COR-L47 (cell line): ENCODE data around the gene TNIP3.
"Not testable (repeated sequence)": the region's sequence is repeated elsewhere in the genome, so short reads cannot be mapped to it uniquely, and the experiment has no call there.

ENCODE experiments used
- DNase-seq: peaks from one replicate; lab custom pipeline; 2025; lab: John Stamatoyannopoulos, UW

TNIP3 gene, protein sequence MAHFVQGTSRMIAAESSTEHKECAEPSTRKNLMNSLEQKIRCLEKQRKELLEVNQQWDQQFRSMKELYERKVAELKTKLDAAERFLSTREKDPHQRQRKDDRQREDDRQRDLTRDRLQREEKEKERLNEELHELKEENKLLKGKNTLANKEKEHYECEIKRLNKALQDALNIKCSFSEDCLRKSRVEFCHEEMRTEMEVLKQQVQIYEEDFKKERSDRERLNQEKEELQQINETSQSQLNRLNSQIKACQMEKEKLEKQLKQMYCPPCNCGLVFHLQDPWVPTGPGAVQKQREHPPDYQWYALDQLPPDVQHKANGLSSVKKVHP

GRCh38 chr4:121164291-121164690 lies at the start of gene TNIP3:
Gene TNIP3 (minus strand): TSS chr4:121164321. CDS start chr4:121164125, 196 bp downstream.
- DNase-seq = no peak

GRCh38 chr4:121212806-121213205 lies 48.7 kb upstream of the TNIP3 start:
- no peak for DNase-seq

- no peak for DNase-seq
These were observed 45.0 kb upstream of the TNIP3 start for GRCh38 chr4:121209171-121209570.

- DNase-seq = no peak
These were observed 44.3 kb upstream of the TNIP3 start for GRCh38 chr4:121208244-121209007.

- not testable (repeated sequence) for DNase-seq
These were observed 41.7 kb upstream of the TNIP3 start for GRCh38 chr4:121205777-121206176.

GRCh38 chr4:121200795-121201472 lies 36.8 kb upstream of the TNIP3 start:
- no peak for DNase-seq

GRCh38 chr4:121199742-121200561 lies 35.8 kb upstream of the TNIP3 start:
- no peak for DNase-seq

DNA sequence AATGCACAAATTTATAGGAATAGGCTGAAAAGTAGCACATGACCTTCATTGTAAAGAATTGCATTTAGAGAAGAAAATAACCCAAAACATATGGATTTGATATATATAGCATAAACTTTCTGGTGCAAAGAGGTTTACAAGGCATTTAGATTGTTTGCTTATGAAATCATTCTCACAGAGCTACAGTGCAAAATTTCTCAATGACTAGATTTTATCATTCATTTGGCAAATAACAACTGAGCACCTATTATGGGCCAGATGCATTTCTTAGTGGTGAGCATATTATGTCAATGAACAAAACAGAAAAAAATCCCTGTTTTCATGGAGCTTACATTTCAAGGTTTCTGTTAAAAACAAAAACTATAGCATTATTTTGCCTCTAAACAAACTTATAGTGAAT lies 34.1 kb upstream of the TNIP3 start:
- no peak for DNase-seq

DNA sequence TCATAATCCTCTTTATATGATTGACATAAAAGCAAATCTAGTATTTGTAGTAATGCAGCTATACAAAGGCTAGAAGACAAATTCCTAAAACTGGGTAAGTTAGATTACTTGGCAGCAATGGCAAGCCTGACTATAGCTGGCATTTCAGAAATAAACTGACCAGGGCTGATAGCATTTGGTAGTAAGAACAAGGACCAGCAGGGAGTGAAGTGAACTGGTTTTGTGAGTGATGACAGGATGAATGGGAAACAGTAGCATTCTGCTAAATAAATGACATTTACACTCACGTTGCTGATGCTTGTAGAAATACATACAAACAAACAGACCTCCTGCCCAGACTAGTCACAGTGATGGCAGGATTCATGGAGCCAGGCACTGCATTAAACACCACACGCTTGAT lies 31.5 kb upstream of the TNIP3 start:
- no peak for DNase-seq

DNA sequence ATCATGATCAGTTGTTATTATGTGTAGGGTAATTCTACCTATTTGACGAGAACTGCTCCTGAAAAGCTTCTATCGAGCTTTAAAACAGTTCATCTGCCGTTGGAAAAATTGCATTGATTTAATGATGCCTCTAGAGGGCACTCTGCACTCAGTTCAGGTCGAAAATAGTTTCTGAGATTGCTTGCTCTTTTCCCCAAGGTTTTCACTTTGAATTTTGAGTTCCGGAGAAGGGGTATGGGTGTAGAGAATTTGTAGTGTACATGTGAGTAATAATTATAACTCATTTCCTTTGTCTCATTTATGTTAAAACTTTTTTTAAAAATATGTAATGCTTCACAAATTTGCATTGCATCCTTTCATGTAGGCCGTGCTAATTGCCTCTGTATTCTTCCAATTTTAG lies 28.4 kb upstream of the TNIP3 start:
- DNase-seq = peak; percentile 10

GRCh38 chr4:121192013-121192412 lies 27.9 kb upstream of the TNIP3 start:
- no peak for DNase-seq

- no peak for DNase-seq
These were observed 27.2 kb upstream of the TNIP3 start for GRCh38 chr4:121191361-121191760.

- DNase-seq = no peak
These were observed 26.3 kb upstream of the TNIP3 start for GRCh38 chr4:121190389-121190788.

GRCh38 chr4:121189326-121190215 lies 25.4 kb upstream of the TNIP3 start:
- DNase-seq = no peak

DNA sequence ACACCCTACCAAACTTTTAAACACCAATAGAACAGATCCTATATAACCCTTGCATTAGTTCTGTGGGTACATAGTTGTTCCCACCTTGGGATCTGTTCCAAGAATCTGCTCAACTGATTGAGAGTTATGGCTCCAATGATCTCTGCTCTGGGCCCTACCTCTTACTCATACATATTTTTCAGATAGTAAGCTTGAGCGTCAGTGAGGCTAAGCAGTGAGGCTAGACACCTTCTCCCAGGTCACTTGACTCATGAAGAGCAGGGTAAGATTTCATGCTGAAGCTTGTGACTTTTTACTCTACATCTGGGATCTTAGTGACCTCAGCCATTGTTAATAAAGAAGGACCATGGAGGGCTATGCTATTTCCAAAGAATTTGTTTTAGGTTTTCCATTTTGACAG lies 23.1 kb upstream of the TNIP3 start:
- DNase-seq = no peak

- DNase-seq = no peak
These were observed 21.8 kb upstream of the TNIP3 start for GRCh38 chr4:121185960-121186359.

DNA sequence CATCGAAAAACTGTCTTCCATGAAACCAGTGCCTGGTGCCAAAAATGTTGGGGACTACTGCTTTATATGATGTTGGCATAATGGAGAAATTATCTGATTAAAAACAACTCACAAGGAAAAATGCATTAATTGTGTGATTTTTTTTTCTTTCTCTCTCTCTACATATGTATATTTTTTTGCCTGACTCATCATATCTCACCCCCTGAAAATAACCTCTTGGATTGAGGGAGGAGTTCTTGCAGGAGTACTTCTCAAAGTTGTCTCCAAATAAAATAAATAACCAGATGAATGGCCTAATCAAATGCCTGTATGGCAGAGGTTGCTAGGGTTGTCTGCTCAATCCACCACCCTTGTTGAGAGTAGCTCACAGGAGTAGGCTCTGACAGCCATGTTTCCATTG lies 19.9 kb upstream of the TNIP3 start:
- no peak for DNase-seq

DNA sequence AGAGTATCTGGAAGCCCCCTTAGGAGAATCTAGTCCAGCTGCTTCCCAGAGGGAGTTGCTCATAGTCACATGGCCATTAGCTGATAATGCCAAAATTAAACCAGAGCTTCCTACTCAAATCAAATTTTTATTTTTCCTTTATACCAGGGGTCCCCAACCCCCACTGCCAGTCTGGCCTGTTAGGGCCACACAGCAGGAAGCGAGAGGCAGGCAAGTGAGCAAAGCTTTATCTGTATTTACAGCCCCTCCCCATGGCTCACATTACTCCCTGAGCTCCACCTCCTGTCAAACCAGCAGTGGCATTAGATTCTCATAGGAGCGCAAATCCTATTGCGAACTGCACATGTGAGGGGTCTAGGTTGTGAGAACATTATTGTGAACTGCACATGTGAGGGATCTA lies 19.2 kb upstream of the TNIP3 start:
- no peak for DNase-seq

GRCh38 chr4:121182296-121182695 lies 18.2 kb upstream of the TNIP3 start:
- no peak for DNase-seq

DNA sequence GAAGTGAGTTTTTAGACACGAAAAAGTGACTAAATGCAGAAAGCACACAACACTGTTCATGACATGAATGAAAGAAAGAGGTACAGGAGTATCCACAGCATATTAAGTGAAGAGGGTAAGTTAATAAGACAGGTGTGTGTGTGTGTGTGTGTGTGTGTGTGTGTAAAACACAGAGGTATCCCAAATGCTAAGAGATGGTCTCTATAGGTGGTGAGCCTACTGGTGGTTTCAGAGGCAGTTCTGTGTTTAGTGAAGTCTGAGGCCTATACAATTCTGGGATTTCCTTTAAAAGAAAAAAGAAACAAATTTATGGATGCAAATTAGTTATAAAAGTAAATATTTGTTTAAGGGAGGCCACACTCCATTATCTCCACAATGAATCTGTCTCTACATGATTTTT lies 17.4 kb upstream of the TNIP3 start:
- DNase-seq = no peak

DNA sequence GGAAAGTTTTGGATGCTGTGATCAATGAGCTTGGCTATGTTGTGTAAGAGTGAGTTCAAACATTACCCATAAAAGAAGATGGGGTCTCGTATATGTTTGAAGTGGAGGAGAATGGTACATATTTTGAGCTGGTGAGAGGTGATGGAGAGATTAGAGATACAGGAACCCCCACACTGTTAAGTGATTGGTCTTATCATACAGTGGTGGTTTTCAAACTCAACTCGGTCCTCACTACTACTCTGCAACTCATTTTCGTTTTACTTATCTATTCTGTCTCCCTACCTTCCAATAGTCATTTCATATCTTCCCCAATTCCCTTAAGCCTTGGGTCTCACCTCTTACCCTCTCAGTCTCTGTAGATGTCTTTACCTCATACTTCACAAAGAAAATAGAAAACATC lies 16.4 kb upstream of the TNIP3 start:
- no peak for DNase-seq
